ENCODE results near the gene ARHGAP35. TPM values are rescaled to one million over a fixed set of nuclear protein-coding genes. Genes with fewer than 3 reads are reported as not detected.
"Not testable (repeated sequence)": the region's sequence is repeated elsewhere in the genome, so short reads cannot be mapped to it uniquely, and the experiment has no call there.

The ARHGAP35 gene
- total and polyA plus RNA-seq, 10 donors = 2.3 to 49.4 (median 39.5) TPM

DNA sequence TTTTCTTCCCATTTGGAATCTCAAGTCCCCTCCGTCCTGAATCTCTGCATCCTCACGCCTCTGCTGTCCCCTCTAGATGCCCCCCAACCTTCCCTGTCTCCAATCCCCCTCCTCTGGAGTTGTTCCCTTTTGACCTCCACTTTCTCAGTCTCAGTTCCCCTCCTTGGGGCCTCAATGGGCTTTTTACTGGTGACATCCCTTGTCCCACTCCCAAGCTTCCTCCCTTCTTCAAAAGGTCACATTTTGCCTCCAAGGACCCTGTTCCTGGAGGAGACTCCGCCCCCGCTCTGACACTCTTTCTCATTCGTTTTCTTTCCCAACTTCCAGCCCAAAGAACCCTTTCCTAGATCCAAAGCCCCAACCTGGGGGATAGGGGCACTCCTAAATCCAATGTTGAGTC is 11.2 kb upstream of the ARHGAP35 start:
- Histone ChIP-seq H3K36me3 (peaks cover 0 to 33% (median 9%) of the 10 kb centered on the region in 6 donors), H3K27ac (peak overlapping the region; percentile 59 to 93 (median 88)), H3K27me3 (replicated peaks in 1 of 7) (no peaks in the 10 kb centered on the region), H3K4me1 (peaks cover 15 to 51% (median 38%) of the 10 kb centered on the region in 6 donors), H3K9me3 (no peaks in the 10 kb centered on the region), H3K4me3 (peak overlapping the region; percentile 70 to 93 (median 83))
- peak; percentile 70 for DNase-seq
- no peak for TF ChIP-seq POLR2A (IDR thresholded peaks at IDR 0.05)
- TF ChIP-seq POLR2AphosphoS5 (IDR thresholded peaks at IDR 0.05) = no peak
- TF ChIP-seq CTCF (IDR thresholded peaks at IDR 0.05 in 8 of 11, conservative IDR thresholded peaks at IDR 0.05 in 3 of 11) = no peak
- intact Hi-C loops (cut with DNase I; ENCODE audit: low total_unique reads) = no loop called here
- 45 to 60% (median 52%) methylated on average over 5 of the region's 5 CpGs for WGBS, 5 donors

DNA sequence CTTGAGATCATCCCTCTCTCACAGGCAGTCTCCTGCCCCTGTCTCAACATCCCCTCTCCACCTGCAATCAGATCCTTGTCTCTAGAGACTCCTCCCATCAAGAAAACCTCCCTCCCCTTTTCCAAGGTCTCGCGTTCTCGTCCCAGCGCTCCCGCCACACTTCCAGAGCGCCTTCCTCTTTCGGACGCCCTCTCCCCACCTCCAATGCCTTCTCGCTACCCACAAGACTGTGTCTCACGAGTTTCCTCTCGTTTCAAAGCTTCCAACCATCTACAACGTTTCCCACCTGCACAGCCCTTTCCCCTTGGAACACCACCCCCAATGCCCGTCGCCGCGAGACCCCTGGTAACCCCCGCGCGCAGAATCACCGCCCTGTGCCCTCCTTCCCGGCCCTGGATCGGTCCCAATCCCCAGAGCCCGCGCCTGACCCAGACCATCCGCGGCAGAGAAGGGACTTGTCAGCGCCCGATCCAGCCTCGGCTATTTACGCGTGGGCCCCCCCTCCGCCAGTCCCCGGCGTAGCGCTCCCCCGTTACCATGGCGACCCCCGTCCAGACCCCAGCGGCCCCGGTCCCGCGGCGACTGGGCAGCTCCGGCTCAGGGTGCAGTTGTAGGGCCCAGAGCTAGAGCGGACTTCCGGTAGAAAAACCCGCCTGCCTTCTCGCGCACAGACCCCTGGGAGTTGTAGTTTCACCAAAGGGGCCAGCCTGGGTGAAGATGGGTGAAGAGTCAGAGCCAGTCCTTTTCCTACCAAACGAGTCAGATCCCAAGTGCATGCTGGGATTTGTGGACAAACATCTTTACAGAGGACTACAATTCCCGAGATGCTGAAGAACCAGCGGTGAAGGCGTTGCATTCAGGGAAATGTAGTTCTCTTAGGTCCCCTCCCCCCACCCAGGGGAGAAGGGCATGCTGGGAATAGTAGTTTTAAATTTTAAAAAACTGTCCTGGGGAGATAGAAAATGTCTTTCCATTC is 10.3 kb upstream of the ARHGAP35 start, which contains the start of gene AP2S1:
Gene AP2S1 (minus strand): TSS at position 619 of the 976 bp plus-strand sequence. CDS start 80 bp downstream, at position 539.
- Histone ChIP-seq H3K27me3 (replicated peaks in 1 of 7) (no peaks in the 10 kb centered on the region), H3K9me3 (no peaks in the 10 kb centered on the region), H3K36me3 (peaks cover 0 to 24% (median 2%) of the 10 kb centered on the region in 6 donors), H3K27ac (peak within 1 kb of the TSS; percentile 59 to 93 (median 88)), H3K4me1 (peaks cover 15 to 52% (median 38%) of the 10 kb centered on the region in 6 donors), H3K4me3 (peak within 1 kb of the TSS; percentile 70 to 93 (median 83))
- intact Hi-C loops (cut with DNase I; ENCODE audit: low total_unique reads) = no loop called here
- whole genome bisulfite sequencing, 5 donors = 0 to 1% (median 0%) methylated on average over 32 to 53 of the region's 53 CpGs
- TF ChIP-seq POLR2AphosphoS5 (IDR thresholded peaks at IDR 0.05) (peak; percentile 90 to 93 (median 92)), CTCF (IDR thresholded peaks at IDR 0.05 in 8 of 11, conservative IDR thresholded peaks at IDR 0.05 in 3 of 11) (peak in 4 of 11 experiments; percentile 16 to 42 (median 30)), POLR2A (IDR thresholded peaks at IDR 0.05) (peak; percentile 19 to 59 (median 40))
- DNase-seq = peak; percentile 97

DNA sequence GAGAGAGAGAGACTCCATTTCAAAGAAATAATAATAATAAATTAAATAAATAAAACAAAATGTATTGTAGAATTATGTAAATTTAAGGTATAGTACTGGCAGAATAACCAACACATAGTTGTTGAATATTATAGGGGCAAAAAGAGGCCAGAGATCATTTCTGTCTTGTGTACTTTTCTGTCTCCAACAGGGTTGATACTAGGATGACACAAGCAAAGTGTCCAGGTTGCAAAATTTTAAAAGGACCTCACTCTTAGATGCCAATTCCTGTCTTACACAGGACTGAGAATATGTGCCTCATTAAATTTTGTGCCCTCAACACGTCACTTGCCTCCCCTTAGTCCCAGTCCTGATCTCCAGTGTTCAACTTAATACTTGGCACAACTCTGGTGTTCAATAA is 8.0 kb upstream of the ARHGAP35 start:
- H3K27ac ChIP-seq = no peak overlapping the region

DNA sequence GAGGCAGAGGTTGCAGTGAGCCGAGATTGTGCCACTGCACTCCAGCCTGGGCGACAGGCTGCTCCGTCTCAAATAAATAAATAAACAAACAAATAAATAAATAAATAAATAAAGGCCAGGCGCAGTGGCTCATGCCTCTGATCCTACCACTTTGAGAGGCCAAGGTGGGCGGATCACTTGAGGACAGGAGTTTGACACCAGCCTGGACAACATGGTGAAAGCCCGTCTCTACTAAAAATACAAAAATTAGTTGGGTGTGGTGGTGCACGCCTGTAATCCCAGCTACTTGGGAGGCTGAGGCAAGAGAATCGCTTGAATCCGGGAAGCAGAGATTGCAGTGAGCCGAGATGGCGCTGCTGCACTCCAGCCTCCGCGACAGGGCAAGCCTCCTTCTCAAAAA is 6.1 kb upstream of the ARHGAP35 start:
- intact Hi-C loops (cut with DNase I; ENCODE audit: low total_unique reads); H3K36me3 ChIP-seq; H3K27ac ChIP-seq; DNase-seq; H3K9me3 ChIP-seq; H3K4me3 ChIP-seq; H3K27me3 ChIP-seq (replicated peaks in 1 of 7): not testable (repeated sequence)
- peaks cover 11 to 36% (median 27%) of the 10 kb centered on the region in 6 donors for H3K4me1 ChIP-seq
- WGBS, 5 donors = 83 to 89% (median 85%) methylated on average over 13 of the region's 13 CpGs

More for the DNA sequence above, 8.0 kb upstream of the ARHGAP35 start:
- peaks cover 0 to 4% (median 0%) of the 10 kb centered on the region in 6 donors for H3K36me3 ChIP-seq
- no peak for TF ChIP-seq CTCF (IDR thresholded peaks at IDR 0.05 in 8 of 11, conservative IDR thresholded peaks at IDR 0.05 in 3 of 11)
- TF ChIP-seq POLR2AphosphoS5 (IDR thresholded peaks at IDR 0.05) = no peak
- no peak for TF ChIP-seq POLR2A (IDR thresholded peaks at IDR 0.05)
- WGBS, 5 donors = 69 to 87% (median 85%) methylated on average over 1 of the region's 1 CpG
- intact Hi-C loops (cut with DNase I; ENCODE audit: low total_unique reads) = no loop called here
- no peaks in the 10 kb centered on the region for H3K27me3 ChIP-seq (replicated peaks in 1 of 7)
- no peaks in the 10 kb centered on the region for H3K9me3 ChIP-seq
- DNase-seq = no peak
- no peak overlapping the region for H3K4me3 ChIP-seq
- H3K4me1 ChIP-seq = peaks cover 17 to 44% (median 38%) of the 10 kb centered on the region in 6 donors
